Bladder microvascular endothelial cell (primary cell): Measurements from ENCODE around the gene FOXG1. TPM values are rescaled to one million over a fixed set of nuclear protein-coding genes. Genes with fewer than 3 reads are reported as not detected.

Experiments used
- total RNA-seq: library from RNA; depleted of rRNA; stranded (reverse); fragments of >200 nt; gene quantifications from 2 replicates; pipeline ENCODE4 v1.2.3, GENCODE V29; 2014

Gene FOXG1
- not detected in 2 replicates for total RNA-seq

GRCh38 chr14:28766469-28766955 lies at the start of gene FOXG1:
FOXG1 (plus strand) TSS chr14:28766787; CDS start chr14:28767280, 493 bp downstream.

